ENCODE measurements around the gene TGM4.

- TF ChIP-seq POLR2A (IDR thresholded peaks at IDR 0.05) (no peak), CTCF (IDR thresholded peaks at IDR 0.05) (no peak), POLR2AphosphoS5 (IDR thresholded peaks at IDR 0.05) (no peak), EP300 (IDR thresholded peaks at IDR 0.05) (no peak)
Observed at GRCh38 chr3:44963571-44964325, 89.3 kb downstream of the TGM4 start.

Measured in suprapubic skin (tissue), 4 donors.